Effector CD4-positive, alpha-beta T cell (primary cell): ENCODE data around the gene ALG5.

Experiments
- DNase-seq: peaks from one replicate; pipeline ENCODE4 v3.0.0-alpha.2; 2020

Gene ALG5

DNA sequence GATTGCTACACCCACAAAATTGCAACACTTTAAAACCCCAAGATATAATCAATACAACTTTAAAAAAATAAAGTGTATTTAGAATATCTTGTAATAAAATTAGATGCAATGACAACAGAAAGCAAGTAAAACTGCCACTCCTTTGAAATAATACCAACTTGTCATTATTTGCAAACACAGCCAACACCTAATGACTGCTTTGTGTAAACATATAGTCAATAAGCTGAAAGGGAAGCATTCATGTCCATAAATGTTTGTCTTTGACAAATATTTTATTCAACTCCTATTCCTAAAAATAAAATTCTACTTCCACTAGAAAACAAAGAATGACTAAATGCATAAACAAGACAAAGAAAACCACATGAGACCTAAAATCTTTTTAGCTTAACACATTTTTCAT lies 85.7 kb downstream of the ALG5 start:
- DNase-seq = no peak

DNA sequence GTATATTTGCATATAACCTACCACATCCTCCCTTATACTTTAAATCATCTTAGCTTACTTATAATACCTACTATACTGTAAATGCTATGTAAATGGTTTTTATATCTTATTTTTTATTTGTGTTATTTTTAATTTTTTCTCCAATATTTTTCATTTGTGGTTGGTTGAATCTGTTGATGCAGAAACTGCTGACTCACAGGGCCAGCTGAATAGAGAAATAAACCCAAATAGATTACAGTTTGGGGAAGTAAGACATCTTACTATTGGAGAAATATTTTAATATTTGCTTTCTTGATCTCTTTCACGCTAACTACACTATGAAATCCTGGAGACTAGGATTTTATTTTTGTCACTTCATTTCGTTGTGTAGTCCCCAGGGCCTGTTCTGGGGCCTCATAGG lies 86.2 kb downstream of the ALG5 start:
- no peak for DNase-seq

DNA sequence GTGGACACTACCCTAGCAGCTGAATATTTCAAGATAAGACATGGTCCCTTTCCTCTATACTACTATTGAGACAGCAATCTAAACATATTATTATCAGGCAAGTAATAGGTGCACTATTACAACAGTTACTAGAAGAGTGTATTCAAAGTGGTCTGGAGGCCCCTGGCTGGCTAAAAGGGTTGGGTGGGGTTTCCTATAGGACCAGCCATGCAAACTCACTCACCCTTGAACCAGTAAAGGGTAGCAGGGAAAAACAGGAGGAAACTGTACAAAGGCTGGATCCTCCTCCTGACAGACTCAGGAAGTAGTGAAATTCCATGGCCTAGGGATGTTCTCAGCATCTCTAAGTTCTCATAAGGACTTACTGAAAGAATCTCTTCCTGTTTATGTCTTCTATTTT lies 86.8 kb downstream of the ALG5 start:
- DNase-seq = no peak

DNA sequence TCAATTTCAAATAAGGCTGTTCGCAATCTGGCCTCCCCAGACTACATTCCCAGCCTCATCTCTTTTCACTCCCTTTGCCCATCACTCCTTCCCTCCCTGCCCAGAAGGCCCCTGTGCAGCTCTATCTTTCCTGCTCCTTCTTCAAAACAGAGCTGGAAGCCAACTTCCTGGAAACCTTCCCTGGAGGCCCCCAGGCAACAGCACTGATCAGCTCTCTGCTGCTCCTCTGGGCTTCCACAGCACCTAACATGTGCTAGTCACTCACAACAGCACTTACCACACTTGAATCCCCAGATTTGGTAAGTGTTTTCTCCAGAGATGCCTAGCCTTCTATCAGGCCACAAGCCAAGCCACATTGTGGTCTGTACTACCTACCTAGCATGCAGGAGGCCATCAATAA lies 88.6 kb downstream of the ALG5 start:
- DNase-seq = no peak

DNA sequence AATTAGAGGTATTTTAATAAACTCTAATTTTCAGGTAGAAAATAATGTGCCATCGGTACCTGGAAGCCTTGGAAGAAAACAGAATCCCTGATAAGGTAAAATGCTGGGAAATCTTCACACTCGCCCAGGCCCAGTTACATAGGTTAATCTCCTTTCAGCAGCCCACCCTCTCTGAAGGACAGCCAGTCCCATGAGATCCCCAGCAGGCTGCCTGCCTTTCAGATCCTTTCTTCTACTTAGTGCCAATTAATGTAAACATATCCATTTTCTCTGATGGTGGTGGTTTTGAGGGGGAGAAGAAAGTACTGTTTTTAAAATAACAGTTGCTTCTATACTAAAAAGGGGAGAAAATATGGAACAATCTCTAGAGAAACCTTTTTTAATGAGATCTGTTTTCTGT lies 91.3 kb downstream of the ALG5 start:
- no peak for DNase-seq

DNA sequence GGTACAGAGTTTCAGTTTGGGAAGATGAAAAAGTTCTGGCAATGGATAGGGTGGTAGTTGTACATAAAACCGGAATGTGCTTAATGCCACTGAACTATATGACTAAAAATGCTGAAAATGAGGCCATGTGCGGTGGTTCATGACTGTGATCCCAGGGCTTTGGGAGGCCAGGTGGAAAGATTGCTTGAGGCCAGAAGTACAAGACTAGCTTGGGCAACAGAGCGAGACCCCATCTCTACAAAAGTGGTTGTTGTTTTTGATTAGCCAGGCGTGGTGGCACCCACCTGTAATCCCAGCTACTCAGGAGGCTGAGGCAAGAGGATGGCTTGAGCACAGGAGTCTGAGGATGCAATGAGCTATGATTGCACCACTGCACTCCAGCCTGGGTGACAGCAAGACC lies 91.9 kb downstream of the ALG5 start:
- no peak for DNase-seq

DNA sequence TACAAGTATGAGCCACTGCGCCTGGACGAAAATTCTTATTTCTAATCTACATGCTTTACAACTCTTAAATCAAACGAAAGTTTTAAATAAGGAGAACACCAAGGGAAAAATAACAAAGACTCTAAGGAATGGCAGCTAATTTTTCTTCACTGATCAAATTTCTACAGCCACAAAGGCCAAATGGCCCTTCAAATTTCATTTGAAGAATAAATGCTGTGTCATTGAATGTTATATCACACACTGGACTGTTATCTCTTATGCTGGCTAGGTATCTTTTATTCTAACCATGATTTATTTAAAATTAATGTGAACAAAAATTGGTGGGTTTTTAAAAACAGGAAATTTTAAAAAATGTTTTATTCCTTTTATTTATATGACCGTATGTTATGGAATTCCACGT lies 93.2 kb downstream of the ALG5 start:
- DNase-seq = no peak

DNA sequence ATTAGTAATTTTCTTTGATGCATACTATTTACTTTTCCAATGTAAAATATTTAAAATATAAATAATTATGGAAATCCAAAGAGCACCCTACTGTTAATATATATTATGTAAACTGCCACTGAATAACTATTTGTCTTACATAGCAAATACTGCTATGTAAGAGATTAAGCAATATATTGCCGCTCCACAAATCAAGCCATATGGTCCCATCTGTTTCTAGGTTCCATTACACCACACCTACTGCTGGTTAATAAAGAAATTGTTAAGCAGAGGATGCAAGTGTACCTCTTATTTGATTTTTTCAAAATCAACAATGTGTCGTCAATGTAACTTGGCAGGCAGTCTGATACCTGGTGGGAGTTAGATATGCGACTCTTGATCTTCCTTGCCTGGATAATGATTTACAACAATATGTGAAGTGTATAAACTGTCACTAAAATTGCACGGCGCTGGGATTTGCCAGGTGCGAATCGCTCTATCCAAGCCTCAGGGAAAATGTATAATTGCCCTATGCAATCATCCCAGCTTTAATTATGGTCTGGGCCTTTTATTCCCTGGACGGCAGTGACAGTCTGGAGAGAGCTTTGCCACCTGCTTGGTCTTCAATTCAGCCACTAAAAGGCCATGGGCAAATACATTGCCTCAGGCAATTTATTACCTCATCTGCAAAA lies 95.1 kb downstream of the ALG5 start:
- DNase-seq = no peak
